Left cardiac atrium (tissue), 2 donors: Measurements from ENCODE around the gene OR12D3. TPM values are rescaled to one million over a fixed set of nuclear protein-coding genes. Genes with fewer than 3 reads are reported as not detected.

Experiments
- total RNA-seq, 2 donors: library from RNA; stranded (reverse); fragmentation: NEBNext Ultra II Directional; extraction: Animal tissue kit (Norgen Biotek cat#: 25700); gene quantifications; one replicate each; pipeline ENCODE4 v1.2.1, GENCODE V29; 2021
- donor health status: DM: no; HTN: yes; CAD: no; lungs with severe emphysema.
- donor health status: DM: yes; HTN: yes; CAD: no.

OR12D3 gene
- total RNA-seq, 2 donors from 2014 or later: not detected

Other genes with a start within 250 kb of the OR12D3 start
- not detected for gene OR2J2, start 204.4 kb downstream of the OR12D3 start, total RNA-seq
- gene OR14J1, start 73.6 kb downstream of the OR12D3 start, total RNA-seq: not detected
- gene OR5V1, start 6.4 kb downstream of the OR12D3 start, total RNA-seq: not detected
- gene OR12D2, start 20.3 kb upstream of the OR12D3 start, total RNA-seq: not detected
- gene OR12D1, start 39.6 kb upstream of the OR12D3 start, total RNA-seq: not detected
- gene OR10C1, start 64.0 kb upstream of the OR12D3 start, total RNA-seq: not detected
- not detected for gene OR11A1, start 81.8 kb upstream of the OR12D3 start, total RNA-seq
- gene OR2H1, start 81.9 kb upstream of the OR12D3 start, total RNA-seq: not detected
- gene MAS1L, start 112.7 kb upstream of the OR12D3 start, total RNA-seq: under 1 TPM in 1 of 2 donors, not detected in 1; 0.24 TPM
- not detected for gene UBD, start 184.4 kb upstream of the OR12D3 start, total RNA-seq
- gene OR2H2, start 209.8 kb upstream of the OR12D3 start, total RNA-seq: not detected